ENCODE data around the gene ATG4D.

The ATG4D gene

GRCh38 chr19:10582091-10582490 lies 38.4 kb downstream of the ATG4D start:
- no peak for DNase-seq

- no peak for DNase-seq
Measured at GRCh38 chr19:10583036-10583776, 39.5 kb downstream of the ATG4D start.

- DNase-seq, result no peak
Measured at GRCh38 chr19:10586396-10586795, 42.7 kb downstream of the ATG4D start.

GRCh38 chr19:10587022-10587838 lies 43.5 kb downstream of the ATG4D start, which contains the start of gene AP1M2:
TSS of gene AP1M2 (minus strand) at chr19:10587312. CDS start at chr19:10587231, 81 bp downstream.
- no peak for DNase-seq

GRCh38 chr19:10587839-10588150 lies 44.1 kb downstream of the ATG4D start:
- no peak for DNase-seq

GRCh38 chr19:10593148-10593547 lies 49.4 kb downstream of the ATG4D start:
- DNase-seq, result no peak

GRCh38 chr19:10593820-10594637 lies 50.3 kb downstream of the ATG4D start:
- no peak for DNase-seq

GRCh38 chr19:10600149-10600548 lies 56.4 kb downstream of the ATG4D start:
- DNase-seq, result no peak

- no peak for DNase-seq
Measured at GRCh38 chr19:10601999-10602329, 58.3 kb downstream of the ATG4D start.

- peak; percentile 83 for DNase-seq
Measured at GRCh38 chr19:10602330-10603083, 58.8 kb downstream of the ATG4D start.
